SJSA1 (cell line): Measurements from ENCODE around the gene ATXN7L1. TPM values are rescaled to one million over a fixed set of nuclear protein-coding genes. Genes with fewer than 3 reads are reported as not detected.

ENCODE experiments used
- DNase-seq, 2 experiments: peaks; one replicate each; pipeline ENCODE4 v3.0.0-alpha.2; 2015 to 2020; ENCODE audit warnings: low spot score in 2 of 2, low read depth in 1 of 2
- H3K27ac ChIP-seq: fragments of 250-450 bp; sonication (Bioruptor Pico); 2 replicates; pipeline ENCODE4 v1.5.1; 2020; ENCODE audit warnings: mild to moderate bottlenecking, moderate library complexity
- H3K27me3 ChIP-seq: fragments of 250-450 bp; sonication (Bioruptor Pico); replicated peaks from 2 replicates; pipeline ENCODE4 v1.5.1; 2020; ENCODE audit warnings: mild to moderate bottlenecking, moderate library complexity
- H3K36me3 ChIP-seq: fragments of 250-450 bp; sonication (Bioruptor Pico); 2 replicates; pipeline ENCODE4 v1.5.1; 2020; ENCODE audit warnings: mild to moderate bottlenecking
- H3K4me1 ChIP-seq: fragments of 250-450 bp; sonication (Bioruptor Pico); replicated peaks from 2 replicates; pipeline ENCODE4 v1.6.1; 2021; ENCODE audit warnings: mild to moderate bottlenecking
- H3K4me3 ChIP-seq: fragments of 250-450 bp; sonication (Bioruptor Pico); 2 replicates; pipeline ENCODE4 v1.5.1; 2020; ENCODE audit warnings: mild to moderate bottlenecking
- H3K9me3 ChIP-seq: fragments of 250-450 bp; sonication (Bioruptor Pico); replicated peaks from 2 replicates; pipeline ENCODE4 v1.5.1; 2020; ENCODE audit warnings: mild to moderate bottlenecking
- total RNA-seq: library from RNA; depleted of rRNA; stranded (reverse); fragments of >200 nt; shearing (Covaris generic); gene quantifications from 2 replicates; pipeline ENCODE4 v1.2.3, GENCODE V29; 2014

ATXN7L1 gene
- total RNA-seq, 1 experiment from 2014 or later, result 2.7 TPM

- Histone ChIP-seq H3K9me3 (no peaks in the 10 kb centered on the region), H3K36me3 (no peaks in the 10 kb centered on the region), H3K27me3 (no peaks in the 10 kb centered on the region), H3K27ac (no peak overlapping the region), H3K4me3 (no peak overlapping the region), H3K4me1 (no peaks in the 10 kb centered on the region)
- DNase-seq, result no peak
Observed at GRCh38 chr7:105751054-105751453, 125.3 kb downstream of the ATXN7L1 start.

- Histone ChIP-seq H3K27ac (no peak overlapping the region), H3K4me1 (no peaks in the 10 kb centered on the region), H3K27me3 (no peaks in the 10 kb centered on the region), H3K36me3 (no peaks in the 10 kb centered on the region), H3K4me3 (no peak overlapping the region), H3K9me3 (no peaks in the 10 kb centered on the region)
- DNase-seq, result no peak
Observed at GRCh38 chr7:105748701-105749100, 127.7 kb downstream of the ATXN7L1 start.

- DNase-seq, result no peak
- H3K9me3 ChIP-seq, result no peaks in the 10 kb centered on the region
- no peaks in the 10 kb centered on the region for H3K36me3 ChIP-seq
- H3K4me3 ChIP-seq, result no peak overlapping the region
- H3K27ac ChIP-seq, result no peak overlapping the region
- no peaks in the 10 kb centered on the region for H3K27me3 ChIP-seq
- H3K4me1 ChIP-seq, result no peaks in the 10 kb centered on the region
Observed at GRCh38 chr7:105745681-105746330, 130.6 kb downstream of the ATXN7L1 start.

GRCh38 chr7:105744258-105744657 is 132.1 kb downstream of the ATXN7L1 start:
- Histone ChIP-seq H3K27ac (no peak overlapping the region), H3K9me3 (no peaks in the 10 kb centered on the region), H3K36me3 (no peaks in the 10 kb centered on the region), H3K4me1 (no peaks in the 10 kb centered on the region), H3K4me3 (no peak overlapping the region), H3K27me3 (no peaks in the 10 kb centered on the region)
- DNase-seq, result no peak

- no peak overlapping the region for H3K4me3 ChIP-seq
- no peaks in the 10 kb centered on the region for H3K4me1 ChIP-seq
- H3K36me3 ChIP-seq, result no peaks in the 10 kb centered on the region
- no peaks in the 10 kb centered on the region for H3K27me3 ChIP-seq
- H3K27ac ChIP-seq, result no peak overlapping the region
- H3K9me3 ChIP-seq, result no peaks in the 10 kb centered on the region
- DNase-seq, result no peak
Observed at GRCh38 chr7:105743351-105744090, 132.9 kb downstream of the ATXN7L1 start.

GRCh38 chr7:105742787-105743186 is 133.6 kb downstream of the ATXN7L1 start:
- DNase-seq, result no peak
- no peaks in the 10 kb centered on the region for H3K36me3 ChIP-seq
- H3K4me1 ChIP-seq, result no peaks in the 10 kb centered on the region
- no peak overlapping the region for H3K27ac ChIP-seq
- no peak overlapping the region for H3K4me3 ChIP-seq
- no peaks in the 10 kb centered on the region for H3K27me3 ChIP-seq
- H3K9me3 ChIP-seq, result no peaks in the 10 kb centered on the region

GRCh38 chr7:105741982-105742381 is 134.4 kb downstream of the ATXN7L1 start:
- Histone ChIP-seq H3K4me1 (no peaks in the 10 kb centered on the region), H3K27me3 (no peaks in the 10 kb centered on the region), H3K27ac (no peak overlapping the region), H3K36me3 (no peaks in the 10 kb centered on the region), H3K4me3 (no peak overlapping the region), H3K9me3 (no peaks in the 10 kb centered on the region)
- DNase-seq, result no peak

- Histone ChIP-seq H3K9me3 (no peaks in the 10 kb centered on the region), H3K36me3 (no peaks in the 10 kb centered on the region), H3K4me1 (no peaks in the 10 kb centered on the region), H3K4me3 (no peak overlapping the region), H3K27ac (no peak overlapping the region), H3K27me3 (no peaks in the 10 kb centered on the region)
- no peak for DNase-seq
Observed at GRCh38 chr7:105738133-105738532, 138.3 kb downstream of the ATXN7L1 start.

- H3K36me3 ChIP-seq, result no peaks in the 10 kb centered on the region
- H3K4me3 ChIP-seq, result no peak overlapping the region
- H3K27ac ChIP-seq, result no peak overlapping the region
- H3K27me3 ChIP-seq, result no peaks in the 10 kb centered on the region
- no peaks in the 10 kb centered on the region for H3K4me1 ChIP-seq
- no peaks in the 10 kb centered on the region for H3K9me3 ChIP-seq
- DNase-seq, result no peak
Observed at GRCh38 chr7:105734233-105734632, 142.2 kb downstream of the ATXN7L1 start.

GRCh38 chr7:105731042-105731441 is 145.4 kb downstream of the ATXN7L1 start:
- Histone ChIP-seq H3K9me3 (no peaks in the 10 kb centered on the region), H3K4me3 (no peak overlapping the region), H3K27me3 (no peaks in the 10 kb centered on the region), H3K4me1 (no peaks in the 10 kb centered on the region), H3K36me3 (no peaks in the 10 kb centered on the region), H3K27ac (no peak overlapping the region)
- DNase-seq, result no peak

- Histone ChIP-seq H3K4me3 (no peak overlapping the region), H3K27ac (no peak overlapping the region), H3K4me1 (no peaks in the 10 kb centered on the region), H3K36me3 (no peaks in the 10 kb centered on the region), H3K9me3 (no peaks in the 10 kb centered on the region), H3K27me3 (no peaks in the 10 kb centered on the region)
- no peak for DNase-seq
Observed at GRCh38 chr7:105728028-105728427, 148.4 kb downstream of the ATXN7L1 start.

GRCh38 chr7:105724688-105725087 is 151.7 kb downstream of the ATXN7L1 start:
- Histone ChIP-seq H3K4me1 (no peaks in the 10 kb centered on the region), H3K36me3 (no peaks in the 10 kb centered on the region), H3K27ac (no peak overlapping the region), H3K9me3 (no peaks in the 10 kb centered on the region), H3K4me3 (no peak overlapping the region), H3K27me3 (no peaks in the 10 kb centered on the region)
- DNase-seq, result no peak

GRCh38 chr7:105723572-105723971 is 152.8 kb downstream of the ATXN7L1 start:
- Histone ChIP-seq H3K4me3 (no peak overlapping the region), H3K4me1 (no peaks in the 10 kb centered on the region), H3K9me3 (no peaks in the 10 kb centered on the region), H3K36me3 (no peaks in the 10 kb centered on the region), H3K27ac (no peak overlapping the region), H3K27me3 (no peaks in the 10 kb centered on the region)
- no peak for DNase-seq

GRCh38 chr7:105721571-105722104 is 154.8 kb downstream of the ATXN7L1 start:
- no peak overlapping the region for H3K4me3 ChIP-seq
- no peaks in the 10 kb centered on the region for H3K36me3 ChIP-seq
- no peaks in the 10 kb centered on the region for H3K27me3 ChIP-seq
- no peak for DNase-seq
- no peaks in the 10 kb centered on the region for H3K9me3 ChIP-seq
- no peak overlapping the region for H3K27ac ChIP-seq
- H3K4me1 ChIP-seq, result no peaks in the 10 kb centered on the region
